RWPE2 (cell line): ENCODE results near the gene GOLIM4.

Experiments used
- ATAC-seq: fragments of 200-7000 bp; cut with Tn5 transposase; 3 replicates; pipeline ENCODE4 v1.9.1; 2021; ENCODE audit warnings: low read depth
- DNase-seq: peaks from one replicate; pipeline ENCODE4 v3.0.0-alpha.2; 2020; ENCODE audit warnings: low spot score
- H3K27ac ChIP-seq: fragments of 450-650 bp; 2 replicates; pipeline ENCODE4 v1.5.1; 2017; ENCODE audit warnings: mild to moderate bottlenecking; ENCODE audit not compliant: poor library complexity, severe bottlenecking
- H3K27me3 ChIP-seq: fragments of 250-450 bp; sonication (Bioruptor Pico); 2 replicates; pipeline ENCODE4 v1.5.1; 2021; ENCODE audit warnings: mild to moderate bottlenecking, moderate library complexity; ENCODE audit not compliant: insufficient read depth, poor library complexity, severe bottlenecking
- H3K36me3 ChIP-seq: fragments of 250-450 bp; sonication (Bioruptor Pico); 2 replicates; pipeline ENCODE4 v1.5.1; 2020; ENCODE audit warnings: low read depth, mild to moderate bottlenecking, moderate library complexity
- H3K4me1 ChIP-seq: fragments of 250-450 bp; sonication (Bioruptor Pico); 2 replicates; pipeline ENCODE4 v1.5.1; 2021; ENCODE audit warnings: mild to moderate bottlenecking, moderate library complexity; ENCODE audit not compliant: insufficient read depth, poor library complexity, severe bottlenecking
- H3K4me3 ChIP-seq: fragments of 250-450 bp; sonication (Bioruptor Pico); 2 replicates; pipeline ENCODE4 v1.5.1; 2021; ENCODE audit warnings: mild to moderate bottlenecking, moderate library complexity; ENCODE audit not compliant: severe bottlenecking
- H3K9me3 ChIP-seq: fragments of 250-450 bp; sonication (Bioruptor Pico); 2 replicates; pipeline ENCODE4 v1.5.1; 2021; ENCODE audit warnings: mild to moderate bottlenecking, moderate library complexity; ENCODE audit not compliant: severe bottlenecking
- CTCF ChIP-seq: fragments of 450-650 bp; IDR thresholded peaks from one replicate; pipeline ENCODE4 v1.5.1; 2017; ENCODE audit warnings: mild to moderate bottlenecking, moderate library complexity; ENCODE audit not compliant: poor library complexity, severe bottlenecking

The GOLIM4 gene

GRCh38 chr3:168030577-168030976 is 65.1 kb downstream of the GOLIM4 start:
- ATAC-seq = no peak
- no peak for DNase-seq

GRCh38 chr3:168029705-168030104 is 66.0 kb downstream of the GOLIM4 start:
- no peak for DNase-seq
- H3K27ac ChIP-seq = no peak overlapping the region

More at GRCh38 chr3:168030577-168030976, 65.1 kb downstream of the GOLIM4 start:
- Histone ChIP-seq H3K4me3 (no peak overlapping the region), H3K27me3 (no peaks in the 10 kb centered on the region), H3K9me3 (no peaks in the 10 kb centered on the region), H3K27ac (no peak overlapping the region), H3K4me1 (no peaks in the 10 kb centered on the region), H3K36me3 (peaks cover 27% of the 10 kb centered on the region)
- no peak for TF ChIP-seq CTCF

GRCh38 chr3:168028086-168028485 is 67.6 kb downstream of the GOLIM4 start:
- no peaks in the 10 kb centered on the region for H3K27me3 ChIP-seq
- ATAC-seq (no peak), DNase-seq (no peak)
- no peaks in the 10 kb centered on the region for H3K9me3 ChIP-seq
- no peaks in the 10 kb centered on the region for H3K4me1 ChIP-seq
- H3K36me3 ChIP-seq = peaks cover 40% of the 10 kb centered on the region
- no peak overlapping the region for H3K27ac ChIP-seq
- TF ChIP-seq CTCF = no peak
- no peak overlapping the region for H3K4me3 ChIP-seq

More at GRCh38 chr3:168029705-168030104, 66.0 kb downstream of the GOLIM4 start:
- ATAC-seq = no peak
- peaks cover 27% of the 10 kb centered on the region for H3K36me3 ChIP-seq
- no peak overlapping the region for H3K4me3 ChIP-seq
- TF ChIP-seq CTCF = no peak
- no peaks in the 10 kb centered on the region for H3K9me3 ChIP-seq
- H3K27me3 ChIP-seq = no peaks in the 10 kb centered on the region
- H3K4me1 ChIP-seq = no peaks in the 10 kb centered on the region

- Histone ChIP-seq H3K27ac (no peak overlapping the region), H3K4me3 (no peak overlapping the region), H3K9me3 (no peaks in the 10 kb centered on the region), H3K27me3 (no peaks in the 10 kb centered on the region), H3K4me1 (no peaks in the 10 kb centered on the region), H3K36me3 (peaks cover 37% of the 10 kb centered on the region)
- no peak for TF ChIP-seq CTCF
- no peak for ATAC-seq
- no peak for DNase-seq
These were observed 69.0 kb downstream of the GOLIM4 start for GRCh38 chr3:168026764-168027163.

GRCh38 chr3:168025076-168025475 is 70.6 kb downstream of the GOLIM4 start:
- no peak overlapping the region for H3K4me3 ChIP-seq
- ATAC-seq (no peak), DNase-seq (no peak)
- H3K27ac ChIP-seq = no peak overlapping the region
- TF ChIP-seq CTCF = no peak
- no peaks in the 10 kb centered on the region for H3K9me3 ChIP-seq
- peaks cover 43% of the 10 kb centered on the region for H3K36me3 ChIP-seq
- no peaks in the 10 kb centered on the region for H3K27me3 ChIP-seq
- H3K4me1 ChIP-seq = no peaks in the 10 kb centered on the region
